Duodenal mucosa (tissue), 2 donors: ENCODE measurements around the gene GPC3.

Source experiments
- H3K27ac ChIP-seq: one replicate; pipeline ENCODE4 v1.7.0; 2013; ENCODE audit warnings: low read depth, low read length
- H3K27me3 ChIP-seq, 2 donors: one replicate each; pipeline ENCODE4 v1.7.0; 2013; ENCODE audit warnings: low read length in 2 of 2, control low read depth in 1 of 2; ENCODE audit not compliant: insufficient read depth in 2 of 2, control insufficient read depth in 1 of 2
- H3K36me3 ChIP-seq, 2 donors: one replicate each; pipeline ENCODE4 v1.7.0; 2013; ENCODE audit warnings: low read length in 2 of 2, control low read depth in 1 of 2; ENCODE audit not compliant: insufficient read depth in 2 of 2, control insufficient read depth in 1 of 2
- H3K4me1 ChIP-seq, 2 donors: one replicate each; pipeline ENCODE4 v1.7.0; 2013; ENCODE audit warnings: low read length in 2 of 2, control low read depth in 1 of 2; ENCODE audit not compliant: insufficient read depth in 2 of 2, control insufficient read depth in 1 of 2
- H3K4me3 ChIP-seq, 2 donors: one replicate each; pipeline ENCODE4 v1.7.0; 2013; ENCODE audit warnings: low read length in 2 of 2, low read depth in 1 of 2
- H3K9ac ChIP-seq, 2 donors: one replicate each; pipeline ENCODE4 v1.7.0; 2013; ENCODE audit warnings: low read length in 2 of 2, low read depth in 1 of 2
- H3K9me3 ChIP-seq, 2 donors: one replicate each; pipeline ENCODE4 v1.7.0; 2013; ENCODE audit warnings: low read length in 2 of 2, control low read depth in 1 of 2; ENCODE audit not compliant: control insufficient read depth in 1 of 2

GPC3 gene

GRCh38 chrX:133594156-133594555 lies 391.2 kb downstream of the GPC3 start:
- Histone ChIP-seq H3K27me3 (no peaks in the 10 kb centered on the region), H3K36me3 (no peaks in the 10 kb centered on the region), H3K9ac (no peak overlapping the region)

GRCh38 chrX:133593531-133593930 lies 391.9 kb downstream of the GPC3 start:
- no peak overlapping the region for H3K9ac ChIP-seq
- H3K27me3 ChIP-seq: no peaks in the 10 kb centered on the region
- H3K36me3 ChIP-seq: no peaks in the 10 kb centered on the region
- no peaks in the 10 kb centered on the region for H3K9me3 ChIP-seq
- no peak overlapping the region for H3K27ac ChIP-seq
- H3K4me3 ChIP-seq: no peak overlapping the region
- no peaks in the 10 kb centered on the region for H3K4me1 ChIP-seq

More at GRCh38 chrX:133594156-133594555, 391.2 kb downstream of the GPC3 start:
- Histone ChIP-seq H3K27ac (no peak overlapping the region), H3K4me3 (no peak overlapping the region), H3K9me3 (no peaks in the 10 kb centered on the region), H3K4me1 (no peaks in the 10 kb centered on the region)

GRCh38 chrX:133590703-133591505 lies 394.5 kb downstream of the GPC3 start:
- no peaks in the 10 kb centered on the region for H3K36me3 ChIP-seq
- H3K27ac ChIP-seq: no peak overlapping the region

GRCh38 chrX:133588827-133589226 lies 396.6 kb downstream of the GPC3 start:
- Histone ChIP-seq H3K27me3 (no peaks in the 10 kb centered on the region), H3K4me1 (no peaks in the 10 kb centered on the region), H3K9me3 (no peaks in the 10 kb centered on the region), H3K36me3 (no peaks in the 10 kb centered on the region), H3K27ac (no peak overlapping the region), H3K4me3 (no peak overlapping the region), H3K9ac (no peak overlapping the region)

More at GRCh38 chrX:133590703-133591505, 394.5 kb downstream of the GPC3 start:
- H3K9ac ChIP-seq: no peak overlapping the region
- H3K27me3 ChIP-seq: no peaks in the 10 kb centered on the region
- no peaks in the 10 kb centered on the region for H3K9me3 ChIP-seq
- no peak overlapping the region for H3K4me3 ChIP-seq
- no peaks in the 10 kb centered on the region for H3K4me1 ChIP-seq

- H3K4me3 ChIP-seq: no peak overlapping the region
- H3K27ac ChIP-seq: no peak overlapping the region
- H3K9ac ChIP-seq: no peak overlapping the region
- H3K36me3 ChIP-seq: no peaks in the 10 kb centered on the region
- H3K27me3 ChIP-seq: no peaks in the 10 kb centered on the region
- H3K4me1 ChIP-seq: no peaks in the 10 kb centered on the region
- H3K9me3 ChIP-seq: no peaks in the 10 kb centered on the region
These were observed 397.6 kb downstream of the GPC3 start for GRCh38 chrX:133587818-133588217.

GRCh38 chrX:133587071-133587470 lies 398.3 kb downstream of the GPC3 start:
- H3K36me3 ChIP-seq: no peaks in the 10 kb centered on the region
- no peaks in the 10 kb centered on the region for H3K4me1 ChIP-seq
- H3K9me3 ChIP-seq: no peaks in the 10 kb centered on the region
- no peak overlapping the region for H3K9ac ChIP-seq
- no peak overlapping the region for H3K4me3 ChIP-seq
- H3K27ac ChIP-seq: no peak overlapping the region
- no peaks in the 10 kb centered on the region for H3K27me3 ChIP-seq

DNA sequence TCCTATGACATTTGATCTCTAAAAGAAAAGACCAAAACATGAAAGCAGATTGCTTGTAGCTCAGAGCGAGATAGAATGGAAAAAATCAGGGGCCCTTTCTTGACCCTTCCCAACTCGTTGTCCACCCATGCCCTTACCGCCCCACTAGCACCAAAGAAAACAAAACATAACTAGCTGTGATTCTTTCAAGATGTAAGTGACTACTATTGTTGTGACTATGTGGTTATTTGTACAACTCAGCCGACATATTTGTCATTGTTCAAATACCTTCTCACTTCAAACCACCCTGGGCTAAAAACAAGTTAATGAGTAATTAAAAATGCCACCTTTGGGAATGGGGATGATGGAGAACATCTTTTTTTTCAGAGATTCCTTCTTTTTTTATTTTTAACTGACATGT lies 399.0 kb downstream of the GPC3 start:
- H3K4me1 ChIP-seq: no peaks in the 10 kb centered on the region
- no peaks in the 10 kb centered on the region for H3K36me3 ChIP-seq
- H3K4me3 ChIP-seq: no peak overlapping the region
- H3K9ac ChIP-seq: no peak overlapping the region
- no peak overlapping the region for H3K27ac ChIP-seq
- no peaks in the 10 kb centered on the region for H3K27me3 ChIP-seq
- H3K9me3 ChIP-seq: no peaks in the 10 kb centered on the region

- Histone ChIP-seq H3K27me3 (no peaks in the 10 kb centered on the region), H3K9me3 (no peaks in the 10 kb centered on the region), H3K4me3 (no peak overlapping the region), H3K4me1 (no peaks in the 10 kb centered on the region), H3K27ac (no peak overlapping the region), H3K36me3 (no peaks in the 10 kb centered on the region), H3K9ac (no peak overlapping the region)
These were observed 401.6 kb downstream of the GPC3 start for GRCh38 chrX:133583825-133584224.

- Histone ChIP-seq H3K9ac (no peak overlapping the region), H3K36me3 (no peaks in the 10 kb centered on the region), H3K9me3 (no peaks in the 10 kb centered on the region), H3K27ac (no peak overlapping the region), H3K27me3 (no peaks in the 10 kb centered on the region), H3K4me3 (no peak overlapping the region), H3K4me1 (no peaks in the 10 kb centered on the region)
These were observed 404.8 kb downstream of the GPC3 start for GRCh38 chrX:133580625-133581024.

DNA sequence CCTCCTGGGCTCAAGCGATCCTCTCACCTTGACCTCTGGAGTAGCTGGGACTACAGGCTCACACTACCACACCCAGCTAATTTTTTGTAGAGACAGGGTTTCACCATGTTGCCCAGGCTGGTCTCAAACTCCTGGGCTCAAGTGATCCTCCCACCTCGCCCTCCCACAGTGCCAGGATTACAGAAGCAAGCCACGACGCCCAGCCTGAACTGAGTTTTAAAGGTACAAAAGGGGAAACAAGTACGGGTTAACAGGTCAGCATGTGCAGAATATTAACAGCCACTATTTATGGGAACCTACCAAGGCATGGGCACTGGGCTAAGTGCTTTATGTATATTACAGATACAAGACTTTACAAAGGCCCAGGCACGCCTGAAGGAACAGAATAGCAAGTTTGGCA lies 405.8 kb downstream of the GPC3 start:
- Histone ChIP-seq H3K36me3 (no peaks in the 10 kb centered on the region), H3K9me3 (no peaks in the 10 kb centered on the region), H3K9ac (no peak overlapping the region), H3K27ac (no peak overlapping the region), H3K27me3 (no peaks in the 10 kb centered on the region), H3K4me3 (no peak overlapping the region), H3K4me1 (no peaks in the 10 kb centered on the region)
